Measurements from ENCODE around the gene ANXA6. TPM values are rescaled to one million over a fixed set of nuclear protein-coding genes. Genes with fewer than 3 reads are reported as not detected.

Gene ANXA6
- total RNA-seq, 1 donor from 2014 or later = 293 TPM

Other genes starting within 250 kb of the ANXA6 start
- gene GPX3, start 137.2 kb downstream of the ANXA6 start, total RNA-seq (ENCODE audit: insufficient read depth, low replicate concordance) = 32.7 TPM
- 58.7 TPM for gene TNIP1, start 76.7 kb downstream of the ANXA6 start, total RNA-seq (ENCODE audit: insufficient read depth, low replicate concordance)
- 20.0 TPM for gene CCDC69, start 66.3 kb upstream of the ANXA6 start, total RNA-seq (ENCODE audit: insufficient read depth, low replicate concordance)
- 26.2 TPM for gene GM2A, start 95.4 kb upstream of the ANXA6 start, total RNA-seq (ENCODE audit: insufficient read depth, low replicate concordance)
- gene SLC36A3, start 146.0 kb upstream of the ANXA6 start, total RNA-seq (ENCODE audit: insufficient read depth, low replicate concordance) = 1.4 TPM
- 1.7 TPM for gene SLC36A2, start 189.8 kb upstream of the ANXA6 start, total RNA-seq (ENCODE audit: insufficient read depth, low replicate concordance)